ENCODE measurements around the gene CKB.

CKB gene

GRCh38 chr14:103547455-103547940, 24.9 kb upstream of the CKB start:
- TF ChIP-seq CTCF (IDR thresholded peaks at IDR 0.05; ENCODE audit: poor library complexity, severe bottlenecking) = no peak
- H3K27me3 ChIP-seq (ENCODE audit: insufficient read depth, poor library complexity, severe bottlenecking) = no peaks in the 10 kb centered on the region
- no peak for ATAC-seq (ENCODE audit: low read depth)

GRCh38 chr14:103546652-103547454, 24.2 kb upstream of the CKB start:
- Histone ChIP-seq H3K27me3 (ENCODE audit: insufficient read depth, poor library complexity, severe bottlenecking) (no peaks in the 10 kb centered on the region), H3K4me1 (ENCODE audit: insufficient read depth, poor library complexity, severe bottlenecking) (peaks cover 7% of the 10 kb centered on the region), H3K36me3 (ENCODE audit: low read depth) (no peaks in the 10 kb centered on the region), H3K4me3 (ENCODE audit: severe bottlenecking) (no peak overlapping the region), H3K27ac (ENCODE audit: poor library complexity, severe bottlenecking) (no peak overlapping the region), H3K9me3 (ENCODE audit: severe bottlenecking) (no peaks in the 10 kb centered on the region)
- ATAC-seq (ENCODE audit: low read depth) (peak; percentile 70), DNase-seq (ENCODE audit: low spot score) (peak; percentile 81)
- peak; percentile 94 for TF ChIP-seq CTCF (IDR thresholded peaks at IDR 0.05; ENCODE audit: poor library complexity, severe bottlenecking)

More at GRCh38 chr14:103547455-103547940, 24.9 kb upstream of the CKB start:
- H3K9me3 ChIP-seq (ENCODE audit: severe bottlenecking) = no peaks in the 10 kb centered on the region
- no peak for DNase-seq (ENCODE audit: low spot score)
- no peak overlapping the region for H3K27ac ChIP-seq (ENCODE audit: poor library complexity, severe bottlenecking)
- H3K4me3 ChIP-seq (ENCODE audit: severe bottlenecking) = no peak overlapping the region
- H3K36me3 ChIP-seq (ENCODE audit: low read depth) = no peaks in the 10 kb centered on the region
- H3K4me1 ChIP-seq (ENCODE audit: insufficient read depth, poor library complexity, severe bottlenecking) = peaks cover 9% of the 10 kb centered on the region

GRCh38 chr14:103545915-103546651, 23.5 kb upstream of the CKB start:
- Histone ChIP-seq H3K27me3 (ENCODE audit: insufficient read depth, poor library complexity, severe bottlenecking) (no peaks in the 10 kb centered on the region), H3K36me3 (ENCODE audit: low read depth) (no peaks in the 10 kb centered on the region), H3K4me1 (ENCODE audit: insufficient read depth, poor library complexity, severe bottlenecking) (peaks cover 12% of the 10 kb centered on the region), H3K9me3 (ENCODE audit: severe bottlenecking) (no peaks in the 10 kb centered on the region), H3K4me3 (ENCODE audit: severe bottlenecking) (no peak overlapping the region), H3K27ac (ENCODE audit: poor library complexity, severe bottlenecking) (no peak overlapping the region)
- peak; percentile 68 for DNase-seq (ENCODE audit: low spot score)
- no peak for TF ChIP-seq CTCF (IDR thresholded peaks at IDR 0.05; ENCODE audit: poor library complexity, severe bottlenecking)
- ATAC-seq (ENCODE audit: low read depth) = no peak; the same call in 2 of the 3 replicates

DNA sequence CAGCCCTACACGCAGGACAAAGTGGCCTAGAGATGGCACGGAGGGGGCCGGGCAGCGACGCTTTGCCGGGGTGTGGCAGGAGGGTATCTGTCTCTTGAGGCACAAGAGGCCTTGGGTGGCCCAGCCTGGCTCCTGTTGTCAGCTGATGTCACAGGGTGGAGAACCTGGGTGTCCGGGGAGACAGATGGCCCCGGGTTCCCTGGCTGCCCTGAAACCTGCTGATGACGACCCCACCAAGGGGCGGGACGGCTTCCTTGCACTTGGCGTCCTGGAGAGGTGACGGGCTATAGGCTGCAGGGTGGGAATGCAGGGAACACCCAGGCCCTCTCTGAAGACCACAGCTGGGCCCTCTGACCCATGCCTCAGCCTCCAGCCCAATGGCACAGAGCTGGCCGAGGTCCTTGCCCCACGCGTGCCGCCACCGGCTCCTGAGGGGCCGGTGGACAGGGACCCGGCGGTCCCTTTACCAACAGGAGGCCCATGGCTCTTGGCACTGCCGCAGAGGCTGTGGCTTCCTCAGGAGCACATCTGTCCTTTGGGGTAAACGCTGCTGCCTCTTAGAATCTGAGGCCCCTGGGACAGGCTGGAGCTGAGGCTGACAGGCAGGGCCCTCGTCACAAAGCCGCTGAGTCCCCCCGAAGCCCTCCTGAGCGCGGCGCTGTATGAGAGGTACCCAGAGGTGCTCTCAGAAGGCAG, 22.7 kb upstream of the CKB start:
- ATAC-seq (ENCODE audit: low read depth) (no peak), DNase-seq (ENCODE audit: low spot score) (no peak)
- TF ChIP-seq CTCF (IDR thresholded peaks at IDR 0.05; ENCODE audit: poor library complexity, severe bottlenecking) = no peak
- Histone ChIP-seq H3K4me3 (ENCODE audit: severe bottlenecking) (no peak overlapping the region), H3K9me3 (ENCODE audit: severe bottlenecking) (no peaks in the 10 kb centered on the region), H3K36me3 (ENCODE audit: low read depth) (no peaks in the 10 kb centered on the region), H3K27ac (ENCODE audit: poor library complexity, severe bottlenecking) (no peak overlapping the region), H3K27me3 (ENCODE audit: insufficient read depth, poor library complexity, severe bottlenecking) (no peaks in the 10 kb centered on the region), H3K4me1 (ENCODE audit: insufficient read depth, poor library complexity, severe bottlenecking) (peaks cover 19% of the 10 kb centered on the region)

All from RWPE2 (cell line).